ENCODE results near the gene VCAN. TPM values are rescaled to one million over a fixed set of nuclear protein-coding genes. Genes with fewer than 3 reads are reported as not detected.

VCAN gene
- total RNA-seq, 4 donors from 2014 or later: 9.4 to 49.2 (median 10.9) TPM

- 0 to 2% methylated on average over 1 to 28 of the region's 54 CpGs for WGBS, 2 donors (ENCODE audit: low coverage in 1 of 2)
- intact Hi-C loops (cut with DNase I; ENCODE audit: low total_unique reads) (no loop called here), in situ Hi-C loops (cut with MboI; ENCODE audit: low pct_ligation_motif_present in 1 of 4, low pct_unique_long_range_greater_than_20kb in 1 of 4, low sequenced_read_pairs in 3 of 4) (no loop called here)
- peaks cover 4 to 42% (median 25%) of the 10 kb centered on the region in 4 donors for H3K4me1 ChIP-seq
- peak overlapping the region; percentile 50 to 79 (median 65) for H3K27ac ChIP-seq
- no peaks in the 10 kb centered on the region for H3K36me3 ChIP-seq
- no peak for TF ChIP-seq EP300 (IDR thresholded peaks at IDR 0.05; ENCODE audit: low read depth)
- no peak for TF ChIP-seq POLR2A (IDR thresholded peaks at IDR 0.05)
- H3K27me3 ChIP-seq: peaks cover 100% of the 10 kb centered on the region
- peak; percentile 16 for DNase-seq
- H3K4me3 ChIP-seq: peak overlapping the region; percentile 9 to 53 (median 28)
- H3K9me3 ChIP-seq: no peaks in the 10 kb centered on the region
These were observed 1.2 kb downstream of the VCAN start for GRCh38 chr5:83472508-83473345.

GRCh38 chr5:83473346-83474160 is 2.0 kb downstream of the VCAN start:
- H3K27ac ChIP-seq: peak overlapping the region; percentile 64 to 79 (median 72)
- intact Hi-C loops (cut with DNase I; ENCODE audit: low total_unique reads) (no loop called here), in situ Hi-C loops (cut with MboI; ENCODE audit: low pct_ligation_motif_present in 1 of 4, low pct_unique_long_range_greater_than_20kb in 1 of 4, low sequenced_read_pairs in 3 of 4) (no loop called here)
- peak; percentile 70 for DNase-seq
- TF ChIP-seq POLR2AphosphoS5 (IDR thresholded peaks at IDR 0.05) (peak in 2 of 3 donors; percentile 6 to 70), CTCF (IDR thresholded peaks at IDR 0.05) (peak; percentile 46 to 57 (median 52)), POLR2A (IDR thresholded peaks at IDR 0.05) (peak; percentile 31), EP300 (IDR thresholded peaks at IDR 0.05; ENCODE audit: low read depth) (no peak)
- no peaks in the 10 kb centered on the region for H3K36me3 ChIP-seq
- peaks cover 4 to 42% (median 25%) of the 10 kb centered on the region in 4 donors for H3K4me1 ChIP-seq
- H3K27me3 ChIP-seq: peaks cover 99% of the 10 kb centered on the region
- H3K9me3 ChIP-seq: no peaks in the 10 kb centered on the region
- H3K4me3 ChIP-seq: peak overlapping the region; percentile 21 to 53 (median 28)
- 0 to 1% methylated on average over 10 to 40 of the region's 42 CpGs for WGBS, 2 donors (ENCODE audit: low coverage in 1 of 2)

GRCh38 chr5:83474161-83474796 is 2.7 kb downstream of the VCAN start:
- peak overlapping the region; percentile 21 to 53 (median 28) for H3K4me3 ChIP-seq
- peaks cover 4 to 42% (median 25%) of the 10 kb centered on the region in 4 donors for H3K4me1 ChIP-seq
- in situ Hi-C loops (cut with MboI; ENCODE audit: low pct_ligation_motif_present in 1 of 4, low pct_unique_long_range_greater_than_20kb in 1 of 4, low sequenced_read_pairs in 3 of 4): no loop called here
- no peaks in the 10 kb centered on the region for H3K36me3 ChIP-seq
- peak in 2 of 3 donors; percentile 7 to 25 for TF ChIP-seq POLR2AphosphoS5 (IDR thresholded peaks at IDR 0.05)
- no peak for TF ChIP-seq EP300 (IDR thresholded peaks at IDR 0.05; ENCODE audit: low read depth)
- no peak for TF ChIP-seq CTCF (IDR thresholded peaks at IDR 0.05)
- peak; percentile 30 for TF ChIP-seq POLR2A (IDR thresholded peaks at IDR 0.05)
- H3K27me3 ChIP-seq: peaks cover 92% of the 10 kb centered on the region
- intact Hi-C loops (cut with DNase I; ENCODE audit: low total_unique reads): no loop called here
- peak overlapping the region; percentile 64 to 79 (median 72) for H3K27ac ChIP-seq
- WGBS, 2 donors (ENCODE audit: low coverage in 1 of 2): 0 to 1% methylated on average over 15 to 46 of the region's 46 CpGs
- DNase-seq: peak; percentile 63
- H3K9me3 ChIP-seq: no peaks in the 10 kb centered on the region

GRCh38 chr5:83474991-83475390 is 3.4 kb downstream of the VCAN start:
- Histone ChIP-seq H3K27ac (peak overlapping the region; percentile 64 to 79 (median 72)), H3K9me3 (no peaks in the 10 kb centered on the region), H3K27me3 (peaks cover 85% of the 10 kb centered on the region), H3K4me3 (peak overlapping the region in 3 of 4 donors; percentile 26 to 53 (median 29)), H3K4me1 (peaks cover 4 to 42% (median 25%) of the 10 kb centered on the region in 4 donors), H3K36me3 (no peaks in the 10 kb centered on the region)
- DNase-seq: no peak
- 27 to 30% methylated on average over 8 of the region's 8 CpGs for WGBS, 2 donors (ENCODE audit: low coverage in 1 of 2)
- in situ Hi-C loops (cut with MboI; ENCODE audit: low pct_ligation_motif_present in 1 of 4, low pct_unique_long_range_greater_than_20kb in 1 of 4, low sequenced_read_pairs in 3 of 4): no loop called here
- TF ChIP-seq POLR2AphosphoS5 (IDR thresholded peaks at IDR 0.05): no peak
- TF ChIP-seq CTCF (IDR thresholded peaks at IDR 0.05): no peak
- TF ChIP-seq POLR2A (IDR thresholded peaks at IDR 0.05): no peak
- TF ChIP-seq EP300 (IDR thresholded peaks at IDR 0.05; ENCODE audit: low read depth): no peak
- intact Hi-C loops (cut with DNase I; ENCODE audit: low total_unique reads): no loop called here

Data from transverse colon (tissue), 4 donors.